Stimulated activated naive CD8-positive, alpha-beta T cell treated with anti-CD3 and anti-CD28 coated beads, Interleukin-15, Interleukin-2, amounts not matched to agents 100 U/mL and 50 U/mL, for 24 hours (primary cell): Measurements from ENCODE around the gene ARHGEF10L.
A peak's percentile ranks its signal among the peaks of the same experiment; 100 is the strongest.

Source experiments
- ATAC-seq: fragments of 150-1000 bp; cut with Tn5 transposase; one replicate; pipeline ENCODE4 v1.10.0; 2021
- DNase-seq: peaks from one replicate; pipeline ENCODE4 v3.0.0; 2021

The ARHGEF10L gene

GRCh38 chr1:17569200-17570139, 30.0 kb downstream of the ARHGEF10L start:
- no peak for ATAC-seq
- DNase-seq = no peak

GRCh38 chr1:17570228-17570627, 30.7 kb downstream of the ARHGEF10L start:
- DNase-seq (no peak), ATAC-seq (no peak)

GRCh38 chr1:17572264-17572985, 32.9 kb downstream of the ARHGEF10L start:
- no peak for ATAC-seq
- DNase-seq = peak; percentile 10

- DNase-seq (no peak), ATAC-seq (no peak)
Observed at GRCh38 chr1:17573518-17574041, 34.1 kb downstream of the ARHGEF10L start.

GRCh38 chr1:17574516-17574915, 35.0 kb downstream of the ARHGEF10L start:
- DNase-seq (no peak), ATAC-seq (no peak)

- DNase-seq (no peak), ATAC-seq (no peak)
Observed at GRCh38 chr1:17575797-17576518, 36.5 kb downstream of the ARHGEF10L start.

GRCh38 chr1:17576519-17576853, 37.0 kb downstream of the ARHGEF10L start:
- no peak for ATAC-seq
- no peak for DNase-seq

GRCh38 chr1:17577907-17578297, 38.4 kb downstream of the ARHGEF10L start:
- DNase-seq (no peak), ATAC-seq (no peak)

GRCh38 chr1:17579951-17580939, 40.7 kb downstream of the ARHGEF10L start:
- DNase-seq = no peak
- no peak for ATAC-seq

- no peak for DNase-seq
- no peak for ATAC-seq
Observed at GRCh38 chr1:17581389-17582123, 42.1 kb downstream of the ARHGEF10L start.

- ATAC-seq (no peak), DNase-seq (no peak)
Observed at GRCh38 chr1:17582124-17582774, 42.8 kb downstream of the ARHGEF10L start.

GRCh38 chr1:17584539-17584938, 45.0 kb downstream of the ARHGEF10L start:
- DNase-seq (no peak), ATAC-seq (no peak)

- ATAC-seq = no peak
Observed at GRCh38 chr1:17585266-17585987, 45.9 kb downstream of the ARHGEF10L start.

GRCh38 chr1:17586172-17586964, 46.9 kb downstream of the ARHGEF10L start:
- ATAC-seq = no peak
- no peak for DNase-seq

More at GRCh38 chr1:17585266-17585987, 45.9 kb downstream of the ARHGEF10L start:
- no peak for DNase-seq

GRCh38 chr1:17587693-17588047, 48.2 kb downstream of the ARHGEF10L start:
- ATAC-seq = no peak
- DNase-seq = no peak

- ATAC-seq = no peak
Observed at GRCh38 chr1:17588048-17588871, 48.8 kb downstream of the ARHGEF10L start.

GRCh38 chr1:17591814-17592430, 52.4 kb downstream of the ARHGEF10L start:
- ATAC-seq = no peak

More at GRCh38 chr1:17588048-17588871, 48.8 kb downstream of the ARHGEF10L start:
- no peak for DNase-seq

More at GRCh38 chr1:17591814-17592430, 52.4 kb downstream of the ARHGEF10L start:
- no peak for DNase-seq
